OCI-LY7 (cell line): Measurements from ENCODE around the gene MTHFR.

ENCODE experiments used
- CTCF ChIP-seq: fragments of 200-600 bp; sonication (generic); conservative IDR thresholded peaks from 2 replicates; pipeline ENCODE4 v1.5.1; 2014; ENCODE audit warnings: mild to moderate bottlenecking, antibody characterized with exemption, low read length, moderate library complexity, mixed read lengths
- EZH2phosphoT487 ChIP-seq: fragments of 200-600 bp; sonication (generic); IDR thresholded peaks from 2 replicates; pipeline ENCODE4 v1.6.1; 2018; ENCODE audit warnings: low read depth, borderline replicate concordance, mild to moderate bottlenecking, mixed run types, antibody characterized with exemption, low read length, moderate library complexity, mixed read lengths

DNA sequence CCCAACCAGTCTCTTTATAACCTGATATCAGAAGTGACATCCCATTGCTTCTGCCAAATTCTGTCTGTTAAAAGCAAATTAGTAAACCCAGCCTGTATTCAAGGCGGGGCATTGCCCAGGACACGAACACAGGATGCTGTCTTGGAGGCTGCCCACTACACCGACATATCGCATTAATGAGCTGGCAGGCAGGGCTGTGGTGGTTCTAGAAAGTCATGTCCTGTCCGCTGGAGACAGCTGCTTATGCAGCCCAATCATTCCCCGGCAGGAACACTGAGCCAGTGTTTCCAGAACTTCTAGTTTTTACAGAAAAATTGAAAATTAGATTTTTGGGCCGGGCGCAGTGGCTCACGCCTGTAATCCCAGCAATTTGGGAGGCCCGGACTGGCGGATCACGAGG lies 24.5 kb downstream of the MTHFR start:
- TF ChIP-seq CTCF (no peak), EZH2phosphoT487 (no peak)
